A172 (cell line): ENCODE measurements around the gene FBXO34. TPM values are rescaled to one million over a fixed set of nuclear protein-coding genes. Genes with fewer than 3 reads are reported as not detected.
A peak's percentile ranks its signal among the peaks of the same experiment; 100 is the strongest.

Experiments used
- DNase-seq: peaks from one replicate; pipeline ENCODE4 v3.0.0-alpha.2; 2015; ENCODE audit warnings: low spot score
- total RNA-seq: library from RNA; depleted of rRNA; stranded (reverse); fragments of >200 nt; shearing (Covaris generic); gene quantifications from 2 replicates; pipeline ENCODE4 v1.2.3, GENCODE V29; 2014; rRNA removed

FBXO34 gene, protein sequence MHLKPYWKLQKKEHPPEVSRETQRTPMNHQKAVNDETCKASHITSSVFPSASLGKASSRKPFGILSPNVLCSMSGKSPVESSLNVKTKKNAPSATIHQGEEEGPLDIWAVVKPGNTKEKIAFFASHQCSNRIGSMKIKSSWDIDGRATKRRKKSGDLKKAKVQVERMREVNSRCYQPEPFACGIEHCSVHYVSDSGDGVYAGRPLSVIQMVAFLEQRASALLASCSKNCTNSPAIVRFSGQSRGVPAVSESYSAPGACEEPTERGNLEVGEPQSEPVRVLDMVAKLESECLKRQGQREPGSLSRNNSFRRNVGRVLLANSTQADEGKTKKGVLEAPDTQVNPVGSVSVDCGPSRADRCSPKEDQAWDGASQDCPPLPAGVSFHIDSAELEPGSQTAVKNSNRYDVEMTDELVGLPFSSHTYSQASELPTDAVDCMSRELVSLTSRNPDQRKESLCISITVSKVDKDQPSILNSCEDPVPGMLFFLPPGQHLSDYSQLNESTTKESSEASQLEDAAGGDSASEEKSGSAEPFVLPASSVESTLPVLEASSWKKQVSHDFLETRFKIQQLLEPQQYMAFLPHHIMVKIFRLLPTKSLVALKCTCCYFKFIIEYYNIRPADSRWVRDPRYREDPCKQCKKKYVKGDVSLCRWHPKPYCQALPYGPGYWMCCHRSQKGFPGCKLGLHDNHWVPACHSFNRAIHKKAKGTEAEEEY
- total RNA-seq, result 13.5 and 16.7 TPM in 2 replicates

DNA sequence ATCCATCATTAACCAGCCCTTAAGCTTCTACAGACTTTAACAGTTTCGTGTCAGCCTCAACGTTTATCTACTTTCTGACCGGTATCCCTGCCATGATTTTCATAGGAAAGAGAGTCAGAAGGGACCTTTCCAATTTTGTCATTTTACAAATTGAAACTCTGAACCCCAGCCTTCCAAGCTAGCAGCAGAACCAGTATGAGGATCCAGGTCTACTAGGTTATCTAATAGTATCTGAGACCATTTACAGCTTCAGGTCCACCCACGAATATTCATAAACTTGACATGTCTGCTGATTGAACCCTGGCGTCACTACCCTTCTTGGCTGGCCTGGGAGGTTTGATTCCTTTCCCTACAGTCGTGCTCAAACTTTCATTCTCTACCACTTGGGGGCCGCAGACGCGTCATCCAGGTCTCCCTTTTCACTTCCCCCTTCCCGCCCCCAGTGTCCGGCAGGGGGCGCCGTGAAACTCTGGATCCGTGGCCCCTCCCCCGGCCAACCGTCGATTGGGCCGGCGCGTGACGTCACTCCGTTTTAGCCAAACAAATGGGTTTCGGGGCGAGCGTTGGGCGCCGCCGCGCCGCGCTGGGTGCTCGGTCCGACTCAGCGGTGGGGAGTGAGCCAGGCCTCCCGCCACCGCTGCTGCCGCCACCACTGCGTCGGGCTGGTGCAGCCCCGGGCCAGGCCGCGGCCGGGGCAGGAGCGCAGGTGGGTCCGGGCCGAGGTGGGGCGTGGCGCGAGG lies at the start of gene FBXO34:
TSS of gene FBXO34 (plus strand) at position 590 of the 740 bp plus-strand sequence. CDS start 78,970 bp downstream, outside the sequence.
- DNase-seq, result peak; percentile 85

DNA sequence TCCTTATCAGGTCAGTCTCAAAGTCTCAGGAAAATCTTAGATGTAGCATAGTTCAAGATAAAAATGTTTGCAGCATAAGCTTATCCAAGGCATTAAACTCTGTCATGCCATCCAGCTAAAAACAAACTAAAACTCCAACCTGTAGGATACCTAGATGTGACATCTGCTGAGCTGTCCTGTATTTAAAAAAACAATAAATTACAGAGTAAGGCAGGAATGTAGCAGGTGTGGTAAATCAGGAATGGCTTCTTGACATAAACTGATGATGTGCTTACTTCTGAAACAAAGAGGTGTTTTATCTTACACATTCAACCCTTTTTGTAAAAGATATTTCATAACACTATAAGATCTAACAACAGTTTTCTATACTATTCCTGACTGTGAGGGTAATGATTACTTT lies 49.3 kb upstream of the FBXO34 start:
- DNase-seq, result no peak

DNA sequence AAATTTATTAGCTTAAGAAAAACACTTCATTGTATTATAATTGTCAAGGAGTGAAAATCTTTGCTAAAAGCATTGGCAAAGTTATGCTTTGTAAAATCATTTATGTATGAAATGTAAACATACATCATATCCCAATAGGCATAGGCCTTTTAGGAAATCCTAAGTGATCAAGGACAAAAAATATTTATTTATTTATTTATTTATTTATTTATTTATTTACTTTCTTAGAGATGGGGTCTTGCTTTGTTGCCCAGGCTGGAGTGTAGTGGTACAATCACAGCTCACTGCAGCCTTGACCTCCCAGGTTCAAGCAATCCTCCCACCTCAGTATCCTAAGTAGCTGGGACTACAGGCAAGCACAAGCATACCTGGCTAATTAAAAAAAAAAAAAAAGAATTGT lies 47.9 kb upstream of the FBXO34 start:
- DNase-seq, result no peak

DNA sequence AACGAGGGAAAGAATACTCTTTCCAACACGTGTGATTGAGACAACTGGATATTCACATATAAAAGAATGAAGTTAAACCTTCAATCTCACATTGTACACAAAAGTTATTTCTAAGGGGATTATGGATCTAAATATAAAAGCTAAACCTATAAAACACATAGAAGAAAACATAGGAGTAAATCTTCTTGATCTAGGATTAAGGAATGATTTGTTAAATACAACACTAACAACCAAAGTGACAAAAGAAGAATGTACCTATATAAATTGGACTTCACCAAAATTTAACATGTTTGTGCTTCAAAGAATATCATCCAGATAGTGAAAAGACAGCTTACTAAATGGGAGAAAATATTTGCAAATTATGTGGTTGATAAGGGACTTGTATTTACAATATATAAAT lies 43.0 kb upstream of the FBXO34 start:
- no peak for DNase-seq

DNA sequence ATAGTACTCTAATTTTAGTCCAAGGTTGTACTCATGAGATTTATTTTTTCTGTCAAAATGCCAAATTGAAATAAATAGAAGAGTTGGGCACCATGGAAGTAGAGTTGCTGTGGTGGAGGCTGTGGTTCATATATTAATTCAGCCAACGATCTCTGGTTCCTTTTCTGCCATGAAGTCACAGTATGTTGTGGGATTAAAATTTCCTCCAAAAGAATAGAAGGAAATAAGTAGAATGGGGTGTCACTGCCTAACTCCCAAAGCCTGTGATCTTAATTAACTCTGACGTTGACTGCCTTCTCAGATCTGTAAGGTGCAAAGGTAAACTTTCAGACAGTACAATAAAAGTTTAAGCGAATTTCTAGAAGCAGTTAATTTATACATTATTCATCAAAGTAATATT lies 37.6 kb upstream of the FBXO34 start:
- no peak for DNase-seq

- peak; percentile 5 for DNase-seq
Observed at GRCh38 chr14:55238019-55238680, 33.1 kb upstream of the FBXO34 start.

GRCh38 chr14:55239320-55239719 lies 31.9 kb upstream of the FBXO34 start:
- DNase-seq, result no peak

DNA sequence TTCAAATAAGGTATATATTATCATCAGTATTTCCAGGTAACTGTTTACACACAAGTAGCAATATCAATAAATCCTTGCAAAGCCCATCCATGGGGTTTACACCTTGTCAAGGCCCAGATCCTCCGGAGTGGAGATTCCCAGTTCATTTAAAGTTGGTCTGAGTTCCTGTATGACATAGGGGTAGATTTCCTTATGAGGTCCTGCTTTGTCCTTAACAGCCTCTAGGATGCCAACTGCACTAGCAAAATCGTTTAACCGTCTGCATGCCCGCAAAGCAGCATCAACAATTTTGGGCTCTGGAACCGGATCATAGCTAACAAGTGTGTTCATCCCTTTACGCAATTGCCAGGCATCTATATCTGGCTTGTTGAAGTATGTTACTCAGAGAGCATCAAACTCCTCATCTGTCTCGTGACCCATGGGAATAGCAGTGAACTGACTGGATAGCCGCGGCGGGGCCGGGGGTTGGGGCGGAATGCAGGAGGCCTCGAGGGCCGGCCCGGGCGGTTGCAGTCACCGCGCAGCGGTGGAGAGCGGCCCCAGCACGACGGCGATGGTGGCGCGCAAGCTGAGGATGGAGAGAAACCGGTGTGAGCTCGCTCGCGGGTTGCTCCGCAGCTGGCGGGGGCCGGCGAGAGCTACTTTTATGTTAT lies 30.6 kb upstream of the FBXO34 start:
- DNase-seq, result no peak

GRCh38 chr14:55241673-55242072 lies 29.5 kb upstream of the FBXO34 start:
- DNase-seq, result no peak

GRCh38 chr14:55243386-55243785 lies 27.8 kb upstream of the FBXO34 start:
- no peak for DNase-seq

DNA sequence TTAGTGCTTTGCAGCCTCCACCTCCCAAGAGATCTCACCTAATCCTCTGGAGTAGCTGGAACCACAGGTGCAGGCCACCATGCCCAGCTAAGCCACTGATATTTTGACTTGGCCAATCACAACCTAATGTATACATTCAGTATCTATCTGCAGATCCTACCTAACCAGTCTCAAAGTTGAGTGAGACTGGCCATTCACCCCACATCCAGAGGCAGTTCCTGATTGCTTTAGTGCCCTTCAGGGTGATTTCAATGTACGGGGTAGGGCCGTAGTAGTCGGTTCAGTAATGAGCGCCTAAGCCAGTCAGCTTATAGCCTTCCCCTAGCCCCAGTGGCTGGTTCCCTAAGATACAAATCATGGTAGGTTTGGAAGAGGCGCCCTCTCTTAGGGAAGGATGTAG lies 27.4 kb upstream of the FBXO34 start:
- DNase-seq, result no peak

DNA sequence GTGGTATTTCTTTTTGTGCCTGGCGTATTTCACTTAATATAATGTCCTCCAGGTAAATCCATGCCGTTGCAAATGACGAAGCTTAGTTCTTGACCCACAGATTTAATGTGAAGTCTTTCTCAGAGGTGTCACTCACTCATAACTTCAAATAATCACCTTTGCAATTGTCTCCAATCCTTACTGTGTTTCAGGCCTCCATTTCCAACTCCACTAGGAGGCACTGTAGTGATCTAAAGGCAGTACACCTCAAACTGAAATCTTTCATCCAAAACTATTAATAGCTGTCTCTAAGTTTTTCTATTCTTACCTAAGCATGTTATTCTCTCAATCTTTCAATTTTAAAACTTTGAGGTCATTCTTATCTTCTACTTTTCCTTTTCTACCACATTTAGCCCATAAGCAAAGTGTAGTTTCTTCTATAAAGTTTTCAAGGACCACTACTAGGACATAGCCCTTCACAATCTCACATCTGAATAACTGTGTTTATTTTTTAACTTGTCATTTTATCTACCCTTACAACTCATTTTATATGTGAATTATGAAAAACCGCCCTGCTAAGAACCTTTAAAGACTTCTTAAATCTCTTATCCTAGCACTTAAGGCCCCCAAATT lies 25.5 kb upstream of the FBXO34 start:
- peak; percentile 2 for DNase-seq

GRCh38 chr14:55248411-55248810 lies 22.8 kb upstream of the FBXO34 start:
- no peak for DNase-seq

DNA sequence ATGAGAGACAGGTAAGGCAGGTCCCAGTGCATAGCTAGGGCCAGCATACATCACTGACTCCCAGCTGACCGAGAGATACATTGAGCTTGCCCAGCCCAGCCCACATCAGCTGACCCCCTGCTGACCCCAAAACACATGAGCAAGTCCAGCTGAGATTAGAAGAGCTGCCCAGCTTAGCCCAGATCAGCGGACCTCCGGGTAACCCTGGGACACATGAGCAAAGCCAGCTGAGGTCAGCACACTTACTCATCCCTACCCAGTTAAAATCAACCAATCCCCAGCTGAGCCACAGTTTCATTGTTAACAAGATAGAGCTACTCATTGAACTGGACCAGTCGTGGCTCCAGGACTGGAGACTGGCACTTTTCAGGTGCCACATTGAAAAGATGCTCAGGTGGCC lies 21.8 kb upstream of the FBXO34 start:
- DNase-seq, result peak; percentile 14

GRCh38 chr14:55253276-55253675 lies 17.9 kb upstream of the FBXO34 start:
- DNase-seq, result no peak

- no peak for DNase-seq
Observed at GRCh38 chr14:55254581-55254980, 16.6 kb upstream of the FBXO34 start.

DNA sequence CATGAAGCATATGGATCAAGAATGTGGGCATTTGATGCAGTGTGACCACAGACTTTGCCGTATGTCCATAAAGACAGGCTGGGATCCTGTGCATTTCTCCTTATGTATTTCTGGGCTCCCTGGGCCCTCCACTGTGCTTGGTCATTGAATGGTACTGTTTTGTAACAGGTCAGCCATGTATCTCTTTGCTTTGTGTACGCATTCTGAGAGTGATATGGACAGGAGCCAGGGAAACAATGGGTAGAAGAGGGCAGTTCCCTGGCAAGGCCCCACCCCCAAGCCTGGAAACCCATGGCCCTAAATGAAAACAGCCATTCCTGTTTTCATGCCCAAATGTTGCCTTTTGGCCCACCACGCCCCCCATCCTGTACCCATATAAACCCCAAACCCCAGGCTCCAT lies 15.2 kb upstream of the FBXO34 start:
- no peak for DNase-seq

GRCh38 chr14:55256586-55256985 lies 14.6 kb upstream of the FBXO34 start:
- DNase-seq, result no peak

DNA sequence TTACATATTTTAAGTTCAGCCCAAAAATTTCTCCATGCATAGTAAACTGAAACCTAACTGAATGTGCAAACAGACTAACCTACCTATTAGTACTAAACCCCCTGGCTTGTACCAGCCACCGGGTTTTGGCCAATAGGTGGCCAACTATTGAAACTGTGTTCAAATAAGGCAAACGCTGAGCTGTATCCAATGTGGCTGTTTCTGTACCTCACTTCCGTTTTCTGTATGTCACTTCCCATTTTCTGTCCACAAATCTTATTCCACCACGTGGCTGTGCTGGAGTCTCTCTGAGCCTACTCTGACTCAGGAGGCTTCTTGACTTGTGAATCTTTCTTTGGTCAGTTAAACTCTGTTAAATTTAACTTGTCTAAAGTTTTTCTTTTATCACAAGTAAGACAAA lies 6.0 kb upstream of the FBXO34 start:
- DNase-seq, result no peak

DNA sequence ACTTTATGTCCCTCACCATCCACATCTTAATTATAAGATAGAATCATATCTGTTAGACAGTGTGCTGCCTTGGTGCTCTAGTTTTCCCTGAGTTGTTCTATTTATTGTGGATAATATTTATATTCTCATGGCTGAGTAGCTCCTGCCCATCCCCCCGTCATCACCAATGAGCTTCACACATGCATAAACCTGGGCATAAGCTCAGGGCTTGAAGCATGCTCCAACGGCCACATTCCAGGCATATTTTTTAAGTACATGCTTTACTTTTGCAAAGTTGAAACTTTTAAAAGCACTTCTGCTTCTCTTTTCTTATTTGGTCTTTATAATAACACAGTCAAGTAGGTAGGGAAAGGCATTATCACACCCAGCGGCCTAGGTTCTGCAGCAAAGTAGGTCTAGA lies 3.4 kb upstream of the FBXO34 start:
- no peak for DNase-seq
